GM19372 (cell line): ENCODE data around the gene GPR12.
"Not testable (repeated sequence)": the region's sequence is repeated elsewhere in the genome, so short reads cannot be mapped to it uniquely, and the experiment has no call there.

Experiments used
- ATAC-seq: cut with Tn5 transposase; IDR thresholded peaks from one replicate; pipeline ENCODE4 v1.9.1; 2021; ENCODE audit warnings: mild to moderate bottlenecking, low read depth, moderate library complexity; ENCODE audit not compliant: unreplicated experiment

The GPR12 gene

DNA sequence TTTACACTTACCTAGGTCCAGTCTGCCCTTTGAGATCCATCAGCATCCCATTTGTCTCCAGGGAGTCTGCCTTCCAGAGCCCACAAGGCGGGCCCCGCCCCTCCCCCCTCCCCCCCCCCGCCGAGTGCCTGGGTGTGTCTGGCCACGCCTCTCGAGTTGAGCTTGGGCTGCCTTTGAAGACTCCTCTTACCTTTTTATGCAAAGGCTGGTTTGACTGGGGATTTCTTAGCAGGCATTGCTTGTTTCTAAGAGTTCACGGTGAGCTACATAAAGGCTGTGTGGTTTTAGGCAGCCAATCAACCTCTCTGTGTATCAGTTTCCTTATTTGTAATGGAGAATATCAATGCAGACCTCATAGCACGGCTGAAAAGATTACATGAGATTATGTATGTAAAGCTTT is 11.3 kb downstream of the GPR12 start:
- no peak for ATAC-seq

DNA sequence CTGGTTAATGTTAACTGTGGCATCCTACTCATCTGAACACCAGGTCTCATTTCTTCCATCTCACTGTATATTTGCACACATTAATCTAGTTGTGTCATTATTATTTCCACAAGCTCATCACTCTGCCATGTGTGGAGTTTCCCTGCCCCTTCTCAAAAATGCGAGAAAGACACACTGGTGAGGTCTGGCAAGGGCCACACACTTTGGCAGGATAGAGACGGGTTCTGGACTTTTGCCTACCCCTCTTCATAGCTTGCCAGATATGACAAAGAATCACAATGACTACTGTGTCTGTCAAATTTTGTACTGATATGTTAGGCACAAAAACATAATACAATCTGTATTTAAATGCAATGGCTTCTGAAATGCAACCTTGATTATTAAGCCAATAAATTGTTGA is 12.9 kb downstream of the GPR12 start:
- no peak for ATAC-seq

DNA sequence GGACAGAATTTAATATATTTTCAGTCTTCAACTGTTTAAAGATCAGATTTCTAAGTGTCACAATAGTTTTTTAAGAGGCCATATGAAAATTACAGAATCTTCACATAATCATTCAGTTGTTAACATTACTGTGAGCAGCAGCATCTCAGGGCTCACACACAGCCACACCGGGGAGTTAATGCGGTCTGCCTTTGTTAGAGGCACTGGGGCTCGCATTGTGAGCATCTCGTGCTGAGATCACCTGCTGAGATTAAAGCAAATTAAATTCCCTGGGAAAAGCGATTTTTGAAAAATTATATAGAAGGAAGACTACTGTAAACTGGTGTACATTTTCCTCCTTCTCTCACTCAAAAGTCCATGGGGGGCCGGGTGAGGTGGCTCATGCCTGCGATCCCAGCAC is 16.6 kb downstream of the GPR12 start:
- no peak for ATAC-seq

DNA sequence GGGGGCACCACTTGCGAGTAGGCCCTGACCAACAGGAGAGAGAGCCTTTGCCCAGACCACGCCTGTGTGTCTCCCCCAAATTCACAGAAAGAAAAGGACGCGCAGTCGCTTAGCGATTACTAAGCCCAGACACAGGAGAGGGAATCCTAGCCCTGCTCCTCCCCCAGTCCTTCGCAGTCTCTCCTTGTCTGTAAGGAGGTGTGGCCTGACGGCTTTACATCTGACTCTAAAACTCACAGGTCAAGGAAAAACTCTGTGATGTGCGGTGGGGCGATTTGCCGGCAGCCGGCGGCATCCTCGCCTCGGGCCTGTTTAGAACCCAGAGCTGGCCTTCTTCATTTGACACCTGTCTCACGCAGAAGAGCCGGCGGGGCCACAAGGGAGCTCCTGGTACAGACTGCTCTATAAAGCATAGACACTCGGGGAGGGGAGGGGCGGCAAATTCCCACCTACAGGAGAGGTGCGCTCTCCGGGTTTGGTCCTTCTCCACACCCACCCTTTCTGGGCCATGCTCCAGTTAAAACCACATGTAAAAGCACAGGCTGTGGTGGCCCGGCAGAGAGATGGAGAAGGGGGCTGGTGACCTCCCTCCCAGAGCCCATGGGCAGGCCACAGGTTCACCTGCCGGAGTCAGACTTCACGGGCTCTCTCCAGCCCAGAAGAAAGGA is 17.8 kb downstream of the GPR12 start:
- ATAC-seq = no peak

GRCh38 chr13:26735677-26736076 is 24.9 kb downstream of the GPR12 start:
- no peak for ATAC-seq

- ATAC-seq = no peak
These were observed 33.0 kb downstream of the GPR12 start for GRCh38 chr13:26727633-26728032.

GRCh38 chr13:26727122-26727521 is 33.5 kb downstream of the GPR12 start:
- ATAC-seq = no peak

DNA sequence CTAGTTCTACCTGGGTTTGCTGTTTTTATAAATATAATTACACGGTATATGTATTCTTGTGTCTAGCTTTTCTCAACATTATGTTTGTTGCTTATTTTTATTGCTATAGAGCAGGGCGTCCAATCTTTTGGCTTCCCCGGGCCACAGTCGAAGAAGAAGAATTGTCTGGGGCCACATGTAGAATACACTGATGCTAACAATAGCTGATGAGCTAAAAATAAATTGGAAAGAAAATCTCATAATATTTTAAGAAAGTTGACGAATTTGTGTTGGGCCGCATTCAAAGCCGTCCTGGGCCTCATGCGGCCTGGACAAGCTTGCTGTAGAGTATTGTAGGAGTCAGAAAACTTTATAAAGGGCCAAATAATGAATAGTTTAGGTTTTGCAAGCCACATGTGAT is 33.9 kb downstream of the GPR12 start:
- no peak for ATAC-seq

DNA sequence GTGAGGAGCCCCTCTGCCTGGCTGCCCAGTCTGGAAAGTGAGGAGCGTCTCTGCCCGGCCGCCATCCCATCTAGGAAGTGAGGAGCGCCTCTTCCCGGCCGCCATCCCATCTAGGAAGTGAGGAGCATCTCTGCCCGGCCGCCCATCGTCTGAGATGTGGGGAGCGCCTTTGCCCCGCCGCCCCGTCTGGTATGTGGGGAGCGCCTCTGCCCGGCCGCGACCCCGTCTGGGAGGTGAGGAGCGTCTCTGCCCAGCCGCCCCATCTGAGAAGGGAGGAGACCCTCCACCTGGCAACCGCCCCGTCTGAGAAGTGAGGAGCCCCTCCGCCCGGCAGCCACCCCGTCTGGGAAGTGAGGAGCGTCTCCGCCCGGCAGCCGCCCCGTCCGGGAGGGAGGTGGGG is 37.0 kb downstream of the GPR12 start:
- ATAC-seq = not testable (repeated sequence)

DNA sequence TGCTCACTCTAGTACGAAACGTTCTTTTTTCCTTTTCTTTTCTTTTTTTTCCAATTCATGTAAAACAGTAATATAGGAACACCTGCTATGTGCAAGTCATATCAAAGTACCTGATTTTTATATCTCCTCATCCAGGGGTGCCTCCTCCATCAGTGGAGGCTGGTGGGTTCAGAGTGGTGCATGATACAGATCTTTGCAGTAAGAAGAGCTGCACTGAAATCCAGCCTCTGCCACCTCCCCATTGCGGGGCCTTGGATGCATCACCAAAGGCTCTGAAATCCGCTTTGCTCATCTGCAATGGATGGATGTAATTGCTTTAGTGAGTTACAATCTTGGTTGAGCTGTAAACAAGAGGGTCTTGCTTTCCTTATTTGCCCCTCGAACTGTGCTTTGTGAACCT is 38.3 kb downstream of the GPR12 start:
- no peak for ATAC-seq

- ATAC-seq = no peak
These were observed 39.1 kb downstream of the GPR12 start for GRCh38 chr13:26721251-26722121.

DNA sequence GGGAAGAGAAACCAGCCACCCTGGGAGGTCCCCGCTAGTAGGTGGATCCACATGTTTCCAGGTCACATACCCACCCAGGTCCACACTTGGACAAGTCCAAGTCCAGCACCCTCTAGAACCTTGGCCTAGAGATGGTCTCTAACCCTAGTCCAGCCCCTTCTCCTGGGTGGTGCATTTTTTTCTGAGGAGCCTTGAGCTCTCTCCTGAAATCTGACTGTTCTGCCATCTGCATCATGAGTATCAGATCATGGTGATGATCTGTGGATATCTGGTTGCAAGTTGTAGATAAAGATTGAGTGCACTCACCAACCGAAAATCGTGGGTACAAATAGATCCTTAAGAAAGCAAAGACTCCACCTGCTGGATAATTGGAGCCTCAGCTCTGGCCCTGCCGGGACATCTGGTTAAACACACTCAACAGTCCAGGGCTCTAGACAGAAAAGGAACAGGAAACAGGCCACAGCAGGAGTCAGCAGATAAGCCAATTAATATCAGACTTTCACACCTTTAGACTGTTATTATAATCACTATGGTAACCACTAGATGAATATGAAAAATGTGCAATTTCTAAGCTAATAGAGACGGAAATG is 41.1 kb downstream of the GPR12 start:
- ATAC-seq = no peak

DNA sequence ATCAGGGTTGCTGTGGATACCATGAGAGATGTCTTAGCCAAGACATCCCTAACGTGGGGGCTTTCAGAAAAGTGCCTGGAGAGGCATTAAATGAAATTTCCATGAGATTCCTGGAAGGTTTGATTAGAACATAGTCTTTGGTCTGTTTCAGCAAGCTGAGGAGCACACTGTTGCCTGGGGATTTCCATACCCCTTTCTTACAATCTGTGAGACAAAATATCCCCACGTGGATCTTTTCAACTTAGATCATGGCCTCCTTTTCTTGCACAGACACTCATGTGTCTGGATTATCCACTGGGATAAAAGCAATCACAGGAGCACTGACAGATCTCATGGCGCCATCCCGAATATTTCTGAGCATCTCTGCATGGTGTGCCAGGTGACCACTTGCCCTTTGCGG is 41.7 kb downstream of the GPR12 start:
- ATAC-seq = no peak

DNA sequence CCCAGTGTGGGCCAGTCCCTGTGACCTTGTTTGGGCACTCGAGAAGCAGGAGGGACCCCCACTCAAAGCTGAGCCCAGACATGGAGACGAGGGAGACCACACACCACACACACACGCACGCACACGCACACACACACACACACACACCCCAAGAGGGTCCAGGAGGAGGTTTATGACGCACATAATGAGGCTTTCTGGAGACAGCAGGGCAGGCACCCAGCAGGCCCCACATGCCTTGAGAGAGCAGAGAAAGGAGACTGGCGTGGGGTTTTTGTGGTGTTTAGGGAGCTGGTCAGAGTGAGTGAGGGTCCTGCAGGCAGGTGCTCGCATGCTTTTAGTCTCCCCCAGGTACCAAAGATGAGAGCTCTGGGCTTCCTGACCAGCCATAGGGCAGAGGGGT is 42.4 kb downstream of the GPR12 start:
- ATAC-seq = no peak

- no peak for ATAC-seq
These were observed 43.6 kb downstream of the GPR12 start for GRCh38 chr13:26716984-26717383.

- no peak for ATAC-seq
These were observed 47.2 kb downstream of the GPR12 start for GRCh38 chr13:26713341-26713740.

DNA sequence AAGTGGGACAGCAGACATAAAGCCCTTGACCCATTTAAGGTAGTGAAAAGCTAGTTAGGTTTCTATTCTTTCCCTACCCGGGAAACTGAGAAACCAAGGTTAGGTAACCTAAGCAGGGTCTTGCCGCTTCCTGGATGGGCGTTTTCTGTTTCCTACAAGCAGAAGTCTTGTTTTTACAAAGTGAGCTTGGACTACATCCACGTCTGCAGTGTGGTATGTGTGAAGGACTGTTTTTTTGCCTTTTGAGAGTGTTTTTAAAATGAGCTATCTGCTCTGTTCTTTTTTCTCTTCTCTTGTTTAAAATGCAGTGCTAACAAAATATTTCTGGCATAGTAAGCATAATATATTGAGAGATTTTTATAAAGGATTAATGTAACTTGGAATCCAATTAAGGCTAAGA is 49.4 kb downstream of the GPR12 start:
- no peak for ATAC-seq

GRCh38 chr13:26710166-26710565 is 50.4 kb downstream of the GPR12 start:
- ATAC-seq = no peak

DNA sequence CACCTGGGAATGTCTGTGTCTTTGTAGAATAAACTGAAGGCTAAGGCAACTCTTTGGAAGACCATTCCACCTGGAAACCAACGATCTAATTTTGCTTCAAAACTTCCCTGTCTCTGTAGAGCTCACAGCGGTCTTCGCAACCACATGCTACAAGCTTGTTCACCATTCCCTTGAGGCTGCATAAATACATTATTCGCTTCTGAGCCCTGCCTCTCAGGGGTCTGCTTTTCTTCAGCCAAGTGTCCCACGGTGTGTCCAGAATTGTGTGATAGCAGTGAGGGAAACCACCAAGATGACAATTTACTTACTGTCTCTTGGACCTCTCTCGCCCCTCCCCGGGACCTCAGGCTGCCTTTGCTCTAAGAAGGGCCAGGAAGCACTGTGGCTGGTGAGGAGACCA is 51.1 kb downstream of the GPR12 start:
- ATAC-seq = no peak

- no peak for ATAC-seq
These were observed 52.6 kb downstream of the GPR12 start for GRCh38 chr13:26708007-26708297.

GRCh38 chr13:26707122-26708006 is 53.2 kb downstream of the GPR12 start:
- no peak for ATAC-seq
